ENCODE data around the gene EEF2K. TPM values are rescaled to one million over a fixed set of nuclear protein-coding genes. Genes with fewer than 3 reads are reported as not detected.

EEF2K gene
- total RNA-seq, 4 donors from 2014 or later, result 22.2 to 223 (median 50.1) TPM

DNA sequence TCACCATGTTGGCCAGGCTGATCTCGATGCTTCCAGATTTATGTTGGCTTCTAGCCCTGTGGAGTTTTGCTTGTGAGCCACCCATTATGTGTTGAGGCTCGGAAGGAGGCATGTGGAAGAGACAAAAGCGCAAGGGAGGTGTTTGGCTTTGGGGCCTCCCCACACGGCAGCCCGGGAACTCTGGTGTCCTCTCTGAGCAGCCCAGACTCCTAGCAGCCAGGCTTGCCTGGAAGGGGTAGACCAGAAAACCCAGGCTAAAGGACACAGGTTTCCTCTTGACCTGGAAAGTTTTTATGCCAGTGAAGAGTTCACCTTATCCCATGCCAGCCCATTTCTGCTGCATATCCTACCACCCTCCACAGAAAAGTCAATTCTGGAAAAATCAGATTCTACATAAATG lies 22.7 kb upstream of the EEF2K start:
- H3K9me3 ChIP-seq, result no peaks in the 10 kb centered on the region
- no peaks in the 10 kb centered on the region for H3K27me3 ChIP-seq
- DNase-seq, result no peak
- no peak overlapping the region for H3K4me3 ChIP-seq
- in situ Hi-C loops (cut with MboI; ENCODE audit: low pct_ligation_motif_present in 1 of 4, low pct_unique_long_range_greater_than_20kb in 1 of 4, low sequenced_read_pairs in 3 of 4) (loop anchor here (5.0 to 10.0 kb wide), 3 partner anchors 89 to 189 kb away; partner anchors contain the start of gene VWA3A (in 1 of the 4)), intact Hi-C loops (cut with DNase I; ENCODE audit: low total_unique reads) (no loop called here)
- H3K27ac ChIP-seq, result no peak overlapping the region
- 86% methylated on average over 4 of the region's 5 CpGs; no CpG with 5 or more reads in 1 of the 2 donors for WGBS, 2 donors (ENCODE audit: low coverage in 1 of 2)
- TF ChIP-seq, protein P1, sequence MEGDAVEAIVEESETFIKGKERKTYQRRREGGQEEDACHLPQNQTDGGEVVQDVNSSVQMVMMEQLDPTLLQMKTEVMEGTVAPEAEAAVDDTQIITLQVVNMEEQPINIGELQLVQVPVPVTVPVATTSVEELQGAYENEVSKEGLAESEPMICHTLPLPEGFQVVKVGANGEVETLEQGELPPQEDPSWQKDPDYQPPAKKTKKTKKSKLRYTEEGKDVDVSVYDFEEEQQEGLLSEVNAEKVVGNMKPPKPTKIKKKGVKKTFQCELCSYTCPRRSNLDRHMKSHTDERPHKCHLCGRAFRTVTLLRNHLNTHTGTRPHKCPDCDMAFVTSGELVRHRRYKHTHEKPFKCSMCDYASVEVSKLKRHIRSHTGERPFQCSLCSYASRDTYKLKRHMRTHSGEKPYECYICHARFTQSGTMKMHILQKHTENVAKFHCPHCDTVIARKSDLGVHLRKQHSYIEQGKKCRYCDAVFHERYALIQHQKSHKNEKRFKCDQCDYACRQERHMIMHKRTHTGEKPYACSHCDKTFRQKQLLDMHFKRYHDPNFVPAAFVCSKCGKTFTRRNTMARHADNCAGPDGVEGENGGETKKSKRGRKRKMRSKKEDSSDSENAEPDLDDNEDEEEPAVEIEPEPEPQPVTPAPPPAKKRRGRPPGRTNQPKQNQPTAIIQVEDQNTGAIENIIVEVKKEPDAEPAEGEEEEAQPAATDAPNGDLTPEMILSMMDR (IDR thresholded peaks at IDR 0.05), result no peak
- no peak for TF ChIP-seq POLR2A (IDR thresholded peaks at IDR 0.05)
- TF ChIP-seq EP300 (IDR thresholded peaks at IDR 0.05; ENCODE audit: low read depth), result no peak
- no peak for TF ChIP-seq POLR2AphosphoS5 (IDR thresholded peaks at IDR 0.05)
- no peaks in the 10 kb centered on the region for H3K36me3 ChIP-seq
- peaks cover 0 to 4% (median 3%) of the 10 kb centered on the region in 4 donors for H3K4me1 ChIP-seq

DNA sequence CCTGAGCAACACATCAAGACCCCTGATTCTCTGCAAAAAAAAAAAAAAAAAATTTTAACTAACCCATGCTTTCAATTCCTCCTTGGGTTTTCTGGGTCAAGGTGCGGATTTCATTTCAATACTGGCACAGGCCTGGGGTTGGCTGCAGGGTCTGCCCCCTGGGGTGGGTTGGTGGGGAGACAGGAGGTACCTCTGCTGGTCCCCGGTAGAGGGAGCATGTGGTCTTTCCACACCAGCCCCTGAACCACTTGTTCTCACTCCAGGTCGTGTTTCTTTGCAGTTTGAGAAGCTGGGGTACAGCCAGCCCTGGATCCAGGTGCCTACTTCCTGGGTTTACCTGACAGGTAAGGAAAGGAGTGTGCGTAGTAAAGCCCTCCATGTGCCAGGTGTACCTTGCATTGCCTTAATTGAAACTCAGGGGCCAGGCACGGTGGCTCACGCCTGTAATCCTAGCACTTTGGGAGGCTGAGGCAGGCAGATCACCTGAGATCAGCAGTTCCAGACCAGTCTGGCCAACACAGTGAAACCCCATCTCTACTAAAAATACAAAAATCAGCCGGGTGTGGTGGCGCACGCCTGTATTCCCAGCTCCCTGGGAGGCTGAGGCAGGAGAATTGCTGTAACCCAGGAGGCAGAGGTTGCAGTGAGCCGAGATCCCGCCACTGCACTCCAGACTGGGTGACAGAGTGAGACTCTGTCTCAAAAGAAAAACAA lies 22.0 kb upstream of the EEF2K start:
- Histone ChIP-seq H3K27me3 (no peaks in the 10 kb centered on the region), H3K9me3 (no peaks in the 10 kb centered on the region), H3K36me3 (no peaks in the 10 kb centered on the region), H3K4me1 (peaks cover 5 to 10% (median 9%) of the 10 kb centered on the region in 4 donors), H3K4me3 (no peak overlapping the region), H3K27ac (no peak overlapping the region)
- intact Hi-C loops (cut with DNase I; ENCODE audit: low total_unique reads) (no loop called here), in situ Hi-C loops (cut with MboI; ENCODE audit: low pct_ligation_motif_present in 1 of 4, low pct_unique_long_range_greater_than_20kb in 1 of 4, low sequenced_read_pairs in 3 of 4) (loop anchor here (5.0 to 10.0 kb wide), 3 partner anchors 89 to 189 kb away; partner anchors contain the start of gene VWA3A (in 1 of the 4))
- no peak for DNase-seq
- 84% methylated on average over 11 of the region's 11 CpGs; no CpG with 5 or more reads in 1 of the 2 donors for WGBS, 2 donors (ENCODE audit: low coverage in 1 of 2)
- TF ChIP-seq POLR2A (IDR thresholded peaks at IDR 0.05) (no peak), EP300 (IDR thresholded peaks at IDR 0.05; ENCODE audit: low read depth) (no peak), POLR2AphosphoS5 (IDR thresholded peaks at IDR 0.05) (no peak)
- TF ChIP-seq, protein P1 (IDR thresholded peaks at IDR 0.05), result no peak

DNA sequence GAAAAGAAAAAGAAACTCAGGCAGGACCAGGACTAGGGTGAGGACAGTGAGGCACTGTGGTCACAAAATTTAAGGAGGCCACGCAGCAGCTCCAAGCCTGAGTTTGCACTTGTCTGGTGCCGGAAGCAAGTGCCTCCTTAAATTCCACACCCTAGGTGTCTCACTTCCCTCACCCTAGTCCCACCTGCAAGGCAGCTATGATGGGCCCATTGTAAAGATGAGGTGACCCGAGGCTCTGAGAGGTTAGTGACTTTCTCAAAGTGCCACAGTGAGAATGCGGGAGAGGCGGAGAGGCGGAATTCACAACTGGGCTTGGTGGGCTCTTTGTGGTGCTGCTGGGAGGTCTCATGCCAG lies 21.5 kb upstream of the EEF2K start:
- H3K27ac ChIP-seq, result no peak overlapping the region
- H3K27me3 ChIP-seq, result no peaks in the 10 kb centered on the region
- peak; percentile 21 for DNase-seq
- H3K9me3 ChIP-seq, result no peaks in the 10 kb centered on the region
- WGBS, 2 donors (ENCODE audit: low coverage in 1 of 2), result 76% methylated on average over 6 of the region's 6 CpGs; no CpG with 5 or more reads in 1 of the 2 donors
- H3K4me1 ChIP-seq, result peaks cover 10 to 16% (median 15%) of the 10 kb centered on the region in 4 donors
- no peaks in the 10 kb centered on the region for H3K36me3 ChIP-seq
- in situ Hi-C loops (cut with MboI; ENCODE audit: low pct_ligation_motif_present in 1 of 4, low pct_unique_long_range_greater_than_20kb in 1 of 4, low sequenced_read_pairs in 3 of 4), result loop anchor here (5.0 to 10.0 kb wide), 3 partner anchors 90 to 190 kb away; partner anchors contain the start of gene VWA3A (in 1 of the 4)
- intact Hi-C loops (cut with DNase I; ENCODE audit: low total_unique reads), result no loop called here
- TF ChIP-seq EP300 (IDR thresholded peaks at IDR 0.05; ENCODE audit: low read depth), result no peak
- TF ChIP-seq POLR2AphosphoS5 (IDR thresholded peaks at IDR 0.05), result no peak
- no peak for TF ChIP-seq POLR2A (IDR thresholded peaks at IDR 0.05)
- TF ChIP-seq, protein P1 (IDR thresholded peaks at IDR 0.05), result no peak
- H3K4me3 ChIP-seq, result no peak overlapping the region

DNA sequence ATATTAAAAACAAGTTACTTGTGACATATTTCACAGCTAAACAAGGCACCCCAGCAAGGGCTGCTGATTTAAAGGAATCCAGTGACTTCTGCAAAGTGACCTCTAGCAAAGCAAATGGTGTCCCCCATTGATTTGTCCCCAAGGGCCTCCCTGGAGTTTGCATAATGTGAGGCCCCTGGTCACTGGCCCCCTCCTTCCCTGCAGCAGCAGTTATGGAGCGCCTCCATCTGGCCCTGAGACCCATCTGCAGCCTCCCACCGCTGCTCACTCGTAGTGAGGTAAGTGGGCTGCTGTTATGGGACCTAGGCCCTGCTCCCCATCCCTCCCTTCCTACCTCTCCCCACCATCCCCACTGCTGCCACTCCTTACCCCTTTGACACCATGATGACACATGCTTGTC lies 19.6 kb upstream of the EEF2K start:
- 87% methylated on average over 3 of the region's 3 CpGs; no CpG with 5 or more reads in 1 of the 2 donors for WGBS, 2 donors (ENCODE audit: low coverage in 1 of 2)
- H3K27me3 ChIP-seq, result no peaks in the 10 kb centered on the region
- no peak overlapping the region for H3K4me3 ChIP-seq
- TF ChIP-seq, protein P1 (IDR thresholded peaks at IDR 0.05), result no peak
- no peak for TF ChIP-seq POLR2A (IDR thresholded peaks at IDR 0.05)
- no peak for TF ChIP-seq EP300 (IDR thresholded peaks at IDR 0.05; ENCODE audit: low read depth)
- TF ChIP-seq POLR2AphosphoS5 (IDR thresholded peaks at IDR 0.05), result no peak
- H3K27ac ChIP-seq, result no peak overlapping the region
- in situ Hi-C loops (cut with MboI; ENCODE audit: low pct_ligation_motif_present in 1 of 4, low pct_unique_long_range_greater_than_20kb in 1 of 4, low sequenced_read_pairs in 3 of 4), result loop anchor here in 3 of 4 donors (5.0 to 10.0 kb wide), 3 partner anchors 92 to 192 kb away; partner anchors contain the start of genes PDZD9 (in 1 of the 3) and VWA3A (in 1 of the 3)
- no peaks in the 10 kb centered on the region for H3K9me3 ChIP-seq
- intact Hi-C loops (cut with DNase I; ENCODE audit: low total_unique reads), result loop anchor here (5.0 kb wide), 1 partner anchor 184 kb away; the partner anchor contains the start of gene PDZD9
- peaks cover 11 to 21% (median 17%) of the 10 kb centered on the region in 4 donors for H3K4me1 ChIP-seq
- no peak for DNase-seq
- no peaks in the 10 kb centered on the region for H3K36me3 ChIP-seq
